Activated T-helper 2 cell treated with anti-CD3 and anti-CD28 coated beads, Interferon-gamma antibody, Interleukin-2, Interleukin-4, amounts not matched to agents 10 μg/mL and 5 μg/mL and 100 μg/mL, durations not matched to agents 14 hours and 24 hours and 36 hours (primary cell): ENCODE measurements around the gene WSB1. TPM values are rescaled to one million over a fixed set of nuclear protein-coding genes. Genes with fewer than 3 reads are reported as not detected.
"Not testable (repeated sequence)": the region's sequence is repeated elsewhere in the genome, so short reads cannot be mapped to it uniquely, and the experiment has no call there.

Experiments
- DNase-seq: peaks from one replicate; pipeline ENCODE4 v3.0.0; 2021; ENCODE audit warnings: low spot score
- H3K27ac Mint-ChIP-seq: one replicate; pipeline ENCODE4 v1.8.0; 2021; ENCODE audit warnings: mixed read lengths
- H3K27me3 Mint-ChIP-seq: one replicate; pipeline ENCODE4 v1.8.0; 2021; ENCODE audit warnings: low read depth, mixed read lengths
- H3K36me3 Mint-ChIP-seq: one replicate; pipeline ENCODE4 v1.8.0; 2021; ENCODE audit warnings: low read depth, mixed read lengths
- H3K4me1 Mint-ChIP-seq: one replicate; pipeline ENCODE4 v1.8.0; 2021; ENCODE audit warnings: low read depth, mixed read lengths
- H3K4me3 Mint-ChIP-seq: one replicate; pipeline ENCODE4 v1.8.0; 2021; ENCODE audit warnings: low read depth, mild to moderate bottlenecking, moderate library complexity, mixed read lengths
- H3K9me3 Mint-ChIP-seq: one replicate; pipeline ENCODE4 v1.8.0; 2021; ENCODE audit warnings: mixed read lengths
- intact Hi-C: fragments of 100-400 bp; cut with micrococcal nuclease; formaldehyde crosslinking; loops from one replicate; pipeline ENCODE4 v1.15.1; 2023
- total RNA-seq: library from RNA; stranded (reverse); gene quantifications from 2 replicates; pipeline ENCODE4 v1.2.3, GENCODE V29; 2022

The WSB1 gene
- total RNA-seq, 1 donor from 2014 or later: 170 TPM

GRCh38 chr17:27263386-27263785, 30.5 kb upstream of the WSB1 start:
- Mint-ChIP-seq H3K27ac (no peak overlapping the region), H3K36me3 (no peaks in the 10 kb centered on the region), H3K9me3 (no peaks in the 10 kb centered on the region), H3K4me1 (no peaks in the 10 kb centered on the region), H3K27me3 (peaks cover 9% of the 10 kb centered on the region), H3K4me3 (no peak overlapping the region)
- intact Hi-C loops: no loop called here
- DNase-seq: no peak

DNA sequence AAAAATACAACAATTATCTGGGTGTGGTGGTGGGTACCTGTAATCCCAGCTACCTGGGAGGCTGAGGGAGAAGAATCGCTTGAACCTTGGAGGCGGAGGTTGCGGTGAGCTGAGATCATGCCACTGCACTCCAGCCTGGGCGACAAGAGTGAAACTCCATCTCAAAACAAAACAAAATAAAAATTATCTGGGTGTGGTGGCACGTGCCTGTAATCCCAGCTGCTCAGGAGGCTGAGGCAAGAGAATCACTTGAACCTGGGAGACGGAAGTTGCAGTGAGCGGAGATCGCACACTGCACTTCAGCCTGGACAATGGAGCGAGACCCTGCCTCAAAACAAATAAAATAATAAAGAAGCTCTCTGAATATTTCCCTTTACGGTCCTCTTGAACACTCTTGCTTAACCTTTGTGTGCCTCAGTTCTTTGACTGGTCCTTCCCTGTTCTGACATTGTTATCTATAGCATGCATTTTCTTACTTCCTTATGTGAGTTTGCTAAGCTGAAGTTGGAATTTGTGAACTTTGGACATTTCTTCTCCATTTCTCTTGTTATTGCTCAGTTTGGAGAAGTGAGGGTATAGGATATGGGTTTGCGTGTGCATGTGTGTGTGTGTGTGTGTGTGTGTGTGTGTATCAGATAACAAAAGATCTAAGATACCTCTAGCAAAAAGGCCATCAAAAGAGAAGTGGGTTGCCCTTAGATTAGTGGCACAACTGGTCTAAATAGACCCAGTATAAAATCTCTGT, 29.7 kb upstream of the WSB1 start:
- Mint-ChIP-seq H3K27ac (no peak overlapping the region), H3K9me3 (no peaks in the 10 kb centered on the region), H3K4me3 (no peak overlapping the region), H3K36me3 (no peaks in the 10 kb centered on the region), H3K27me3 (peaks cover 16% of the 10 kb centered on the region), H3K4me1 (no peaks in the 10 kb centered on the region)
- no peak for DNase-seq
- intact Hi-C loops: no loop called here

DNA sequence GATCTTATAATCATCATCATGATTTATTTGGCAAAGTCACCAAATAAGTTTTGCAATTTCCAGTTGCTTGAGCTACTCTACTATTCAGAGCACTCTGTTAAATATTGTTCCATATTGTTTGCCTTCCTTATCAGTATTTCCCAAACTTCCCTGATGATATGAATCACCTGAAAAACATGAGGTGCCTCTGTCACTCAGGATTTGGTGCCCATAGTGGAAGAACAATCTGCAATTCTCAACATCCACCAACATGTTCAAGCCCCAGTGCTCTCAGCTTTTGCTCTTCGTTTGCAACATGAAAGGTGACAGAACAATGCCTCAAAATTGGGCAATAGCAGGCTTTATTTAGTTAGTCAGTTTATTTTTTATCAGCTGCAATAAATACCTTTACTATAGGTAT, 28.6 kb upstream of the WSB1 start:
- no peaks in the 10 kb centered on the region for H3K9me3 Mint-ChIP-seq
- no peak overlapping the region for H3K4me3 Mint-ChIP-seq
- intact Hi-C loops: no loop called here
- DNase-seq: no peak
- peaks cover 26% of the 10 kb centered on the region for H3K27me3 Mint-ChIP-seq
- H3K27ac Mint-ChIP-seq: no peak overlapping the region
- H3K36me3 Mint-ChIP-seq: no peaks in the 10 kb centered on the region
- H3K4me1 Mint-ChIP-seq: no peaks in the 10 kb centered on the region

GRCh38 chr17:27266228-27266627, 27.7 kb upstream of the WSB1 start:
- no peaks in the 10 kb centered on the region for H3K4me1 Mint-ChIP-seq

DNA sequence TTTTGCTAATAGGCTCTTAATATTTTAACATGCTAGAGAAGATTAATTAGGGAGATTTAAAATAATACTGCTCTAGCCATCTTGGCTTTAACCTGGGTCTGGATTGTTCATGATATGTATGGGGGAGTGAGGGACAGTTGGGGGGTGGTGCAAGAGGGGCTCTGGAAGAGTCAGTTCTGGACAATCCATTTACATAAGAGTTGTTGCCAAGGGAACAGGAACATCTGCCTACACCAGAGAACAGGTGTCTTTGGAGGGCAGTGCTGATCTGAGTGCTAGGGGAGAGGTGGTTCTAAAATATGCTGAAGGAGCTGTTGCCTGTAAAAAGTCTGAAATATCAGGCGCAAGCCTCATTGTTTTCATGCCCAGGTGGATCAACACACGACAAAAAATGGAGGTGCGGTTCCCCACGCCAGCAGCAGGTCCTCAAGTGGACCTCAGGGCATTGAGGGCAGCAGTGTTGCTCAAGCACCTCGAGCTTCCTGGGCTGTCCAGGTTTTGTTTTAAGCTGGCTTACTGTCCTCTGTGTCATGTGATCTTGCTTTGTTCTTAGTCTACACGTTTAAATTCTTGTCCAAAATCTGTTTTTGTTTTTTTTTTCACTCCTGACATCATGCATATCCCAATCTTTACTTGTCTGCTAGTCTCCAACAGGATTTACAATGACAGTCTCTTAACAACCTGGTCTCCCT, 25.4 kb upstream of the WSB1 start:
- Mint-ChIP-seq H3K9me3 (no peaks in the 10 kb centered on the region), H3K27me3 (peaks cover 24% of the 10 kb centered on the region), H3K36me3 (no peaks in the 10 kb centered on the region), H3K27ac (no peak overlapping the region), H3K4me3 (no peak overlapping the region), H3K4me1 (no peaks in the 10 kb centered on the region)
- intact Hi-C loops: no loop called here
- no peak for DNase-seq

More at GRCh38 chr17:27266228-27266627, 27.7 kb upstream of the WSB1 start:
- Mint-ChIP-seq H3K4me3 (no peak overlapping the region), H3K9me3 (no peaks in the 10 kb centered on the region), H3K27ac (no peak overlapping the region), H3K36me3 (no peaks in the 10 kb centered on the region), H3K27me3 (peaks cover 24% of the 10 kb centered on the region)
- DNase-seq: no peak
- intact Hi-C loops: no loop called here

GRCh38 chr17:27269201-27269600, 24.7 kb upstream of the WSB1 start:
- Mint-ChIP-seq H3K9me3 (no peaks in the 10 kb centered on the region), H3K36me3 (no peaks in the 10 kb centered on the region), H3K27me3 (peaks cover 24% of the 10 kb centered on the region), H3K4me1 (no peaks in the 10 kb centered on the region), H3K27ac (no peak overlapping the region), H3K4me3 (no peak overlapping the region)
- DNase-seq: no peak
- intact Hi-C loops: no loop called here

DNA sequence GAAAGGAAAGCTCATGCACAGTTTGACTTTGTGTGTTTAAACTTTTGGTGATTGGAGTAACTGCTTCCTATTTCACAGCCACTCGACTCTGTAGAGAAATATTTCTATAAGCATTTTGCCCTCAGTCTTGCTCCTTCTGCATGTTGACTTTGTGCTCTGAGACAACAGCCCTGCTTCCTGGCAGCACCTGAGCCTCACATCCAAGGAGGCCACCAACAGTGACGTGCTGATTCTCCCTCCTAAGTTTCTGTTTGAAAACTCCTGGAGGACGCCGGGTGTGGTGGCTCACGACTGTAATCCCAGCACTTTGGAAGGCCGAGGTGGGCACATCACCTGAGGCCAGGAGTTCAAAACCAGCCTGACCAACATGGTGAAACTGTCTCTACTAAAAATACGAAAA, 23.9 kb upstream of the WSB1 start:
- H3K36me3 Mint-ChIP-seq: no peaks in the 10 kb centered on the region
- H3K4me1 Mint-ChIP-seq: no peaks in the 10 kb centered on the region
- no peaks in the 10 kb centered on the region for H3K9me3 Mint-ChIP-seq
- no peak for DNase-seq
- intact Hi-C loops: no loop called here
- no peak overlapping the region for H3K4me3 Mint-ChIP-seq
- peaks cover 24% of the 10 kb centered on the region for H3K27me3 Mint-ChIP-seq
- H3K27ac Mint-ChIP-seq: no peak overlapping the region

DNA sequence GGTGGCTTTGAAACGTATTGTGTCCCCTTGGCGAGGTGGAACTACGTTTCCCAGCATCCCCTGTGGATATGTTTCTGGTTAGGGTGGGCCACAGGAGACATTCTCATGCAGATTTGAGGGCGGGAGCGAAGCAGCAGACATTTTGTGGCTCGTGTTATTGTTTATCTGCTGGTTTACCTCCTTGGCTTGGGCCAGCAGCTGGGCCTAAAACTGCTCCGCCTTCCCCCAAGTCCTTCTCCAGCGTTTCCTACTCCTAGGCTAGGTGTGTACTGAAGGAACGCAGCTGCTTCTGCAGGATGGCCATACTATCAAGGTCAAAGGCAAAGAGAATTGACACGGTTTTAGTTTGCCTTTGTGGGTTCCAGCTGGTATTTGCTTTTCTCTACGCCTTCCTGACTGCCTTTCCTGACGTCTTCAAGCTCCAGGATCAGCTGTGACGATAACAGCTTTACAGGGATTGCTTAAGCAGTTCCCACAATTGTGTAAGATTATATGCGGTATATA, 17.2 kb upstream of the WSB1 start:
- Mint-ChIP-seq H3K27ac (no peak overlapping the region), H3K4me3 (no peak overlapping the region), H3K9me3 (no peaks in the 10 kb centered on the region), H3K27me3 (peaks cover 4% of the 10 kb centered on the region), H3K4me1 (peaks cover 3% of the 10 kb centered on the region), H3K36me3 (no peaks in the 10 kb centered on the region)
- intact Hi-C loops: no loop called here
- no peak for DNase-seq

DNA sequence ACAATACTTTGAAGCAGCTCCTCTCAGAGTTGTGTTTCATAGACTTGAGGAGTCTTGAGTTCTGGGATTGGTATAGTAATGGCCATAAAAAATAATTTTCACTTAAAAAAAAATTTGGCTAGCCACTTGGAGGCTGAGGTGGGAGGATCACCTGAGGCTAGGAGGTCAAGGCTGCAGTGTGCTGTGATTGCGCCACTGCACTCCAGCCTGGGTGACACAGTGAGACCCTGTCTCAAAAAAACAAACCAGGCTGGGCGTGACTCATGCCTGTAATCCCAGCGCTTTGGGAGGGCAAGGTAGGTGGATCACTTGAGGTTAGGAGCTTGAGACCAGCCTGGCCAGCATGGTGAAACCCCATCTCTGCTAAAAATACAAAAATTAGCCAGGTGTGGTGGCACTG, 14.8 kb upstream of the WSB1 start:
- H3K9me3 Mint-ChIP-seq, H3K4me3 Mint-ChIP-seq, H3K27me3 Mint-ChIP-seq, H3K36me3 Mint-ChIP-seq, H3K4me1 Mint-ChIP-seq, H3K27ac Mint-ChIP-seq, DNase-seq, intact Hi-C loops: not testable (repeated sequence)

DNA sequence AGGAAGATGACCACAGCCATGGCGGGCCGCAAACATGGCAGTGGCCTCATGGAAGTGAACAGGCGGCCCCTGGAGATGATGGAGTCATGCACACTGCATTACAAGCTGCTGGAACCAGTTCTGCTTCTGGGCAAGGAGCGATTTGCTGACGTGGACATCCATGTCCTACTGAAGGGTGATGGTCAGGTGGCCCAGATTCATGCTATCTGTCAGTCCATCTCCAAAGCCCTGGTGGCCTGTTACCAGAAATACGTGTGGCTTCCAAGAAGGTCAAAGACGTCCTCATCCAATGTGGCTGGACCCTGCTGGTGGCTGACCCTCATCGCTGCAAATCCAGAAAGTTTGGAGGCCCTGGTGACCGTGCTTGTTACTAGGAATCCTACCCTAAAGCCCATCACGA, 13.4 kb upstream of the WSB1 start:
- H3K9me3 Mint-ChIP-seq: no peaks in the 10 kb centered on the region
- H3K4me3 Mint-ChIP-seq: no peak overlapping the region
- peaks cover 7% of the 10 kb centered on the region for H3K4me1 Mint-ChIP-seq
- no peak overlapping the region for H3K27ac Mint-ChIP-seq
- H3K27me3 Mint-ChIP-seq: peaks cover 12% of the 10 kb centered on the region
- H3K36me3 Mint-ChIP-seq: no peaks in the 10 kb centered on the region
- DNase-seq: no peak
- intact Hi-C loops: no loop called here

DNA sequence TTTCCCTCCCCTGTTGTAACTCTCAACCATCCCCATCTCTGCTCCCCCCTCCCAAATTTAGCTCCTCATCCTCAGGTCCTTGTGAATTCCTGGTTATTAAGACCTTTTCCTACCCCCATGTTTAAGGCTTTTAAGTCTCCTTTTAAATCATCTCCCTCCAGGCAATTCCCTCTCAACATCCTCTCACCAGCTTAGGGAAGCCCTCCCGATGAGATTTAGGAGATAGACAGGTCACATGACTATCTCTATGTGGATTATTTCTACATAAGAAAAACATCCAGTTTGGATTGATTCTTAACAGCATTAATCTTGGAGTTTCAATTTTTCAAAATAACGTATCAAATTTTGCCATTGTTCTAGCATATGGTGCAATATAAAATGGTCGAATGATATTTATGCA, 12.5 kb upstream of the WSB1 start:
- intact Hi-C loops: no loop called here
- H3K36me3 Mint-ChIP-seq: no peaks in the 10 kb centered on the region
- H3K27ac Mint-ChIP-seq: no peak overlapping the region
- peaks cover 12% of the 10 kb centered on the region for H3K27me3 Mint-ChIP-seq
- peaks cover 7% of the 10 kb centered on the region for H3K4me1 Mint-ChIP-seq
- no peak overlapping the region for H3K4me3 Mint-ChIP-seq
- no peak for DNase-seq
- no peaks in the 10 kb centered on the region for H3K9me3 Mint-ChIP-seq

DNA sequence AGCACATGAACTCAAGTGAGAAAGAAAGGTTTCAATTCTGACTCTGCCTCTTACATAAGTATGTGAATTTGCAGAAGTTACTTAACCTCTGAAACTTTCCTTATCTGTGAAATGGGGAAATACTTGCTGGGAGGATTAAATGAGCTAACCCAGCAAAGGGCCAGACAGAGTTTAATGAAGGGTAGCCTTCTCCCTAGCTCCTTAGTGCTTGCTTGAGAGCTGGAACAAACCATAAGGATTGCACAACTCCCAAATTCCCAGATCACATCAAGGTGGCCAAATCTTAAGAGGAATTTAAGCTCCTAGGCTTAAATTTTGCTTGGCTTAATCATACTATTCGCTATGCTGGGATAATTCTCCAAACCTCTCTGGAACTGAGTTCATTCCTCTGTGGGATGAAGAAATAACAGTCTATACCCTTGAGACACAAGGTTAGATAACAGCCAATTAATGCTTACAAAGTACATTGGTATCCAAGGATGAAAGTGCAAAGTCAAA, 11.8 kb upstream of the WSB1 start:
- Mint-ChIP-seq H3K27me3 (peaks cover 12% of the 10 kb centered on the region), H3K36me3 (no peaks in the 10 kb centered on the region), H3K4me1 (peaks cover 7% of the 10 kb centered on the region), H3K9me3 (no peaks in the 10 kb centered on the region), H3K4me3 (no peak overlapping the region), H3K27ac (no peak overlapping the region)
- DNase-seq: no peak
- intact Hi-C loops: no loop called here

- Mint-ChIP-seq H3K4me1 (peaks cover 7% of the 10 kb centered on the region), H3K27me3 (peaks cover 15% of the 10 kb centered on the region), H3K27ac (no peak overlapping the region), H3K36me3 (no peaks in the 10 kb centered on the region), H3K9me3 (no peaks in the 10 kb centered on the region), H3K4me3 (no peak overlapping the region)
- intact Hi-C loops: no loop called here
- no peak for DNase-seq
These were observed 10.9 kb upstream of the WSB1 start for GRCh38 chr17:27283060-27283459.
